ENCODE data around the gene SAMMSON.

Gene SAMMSON

DNA sequence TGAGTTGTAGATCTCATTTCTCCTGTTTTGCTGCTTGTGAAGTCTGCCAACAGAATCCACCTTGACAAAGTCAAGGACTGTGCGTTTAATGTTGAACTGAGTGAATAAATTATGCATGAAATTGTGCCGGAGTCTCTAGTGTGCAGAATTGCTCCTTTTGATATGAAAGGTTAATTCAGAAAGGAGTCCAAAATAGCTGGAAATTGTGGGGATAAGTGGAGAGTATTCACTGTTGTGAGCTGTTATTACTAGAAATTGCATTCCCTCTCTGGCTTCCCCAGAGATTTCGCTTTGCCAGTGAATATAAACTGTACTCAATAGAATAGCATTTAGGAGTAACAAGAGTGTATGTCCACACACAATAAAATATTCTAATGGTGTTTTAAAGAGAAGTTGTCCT lies 43.1 kb downstream of the SAMMSON start:
- DNase-seq (ENCODE audit: low read depth): no peak
- TF ChIP-seq, protein P1, sequence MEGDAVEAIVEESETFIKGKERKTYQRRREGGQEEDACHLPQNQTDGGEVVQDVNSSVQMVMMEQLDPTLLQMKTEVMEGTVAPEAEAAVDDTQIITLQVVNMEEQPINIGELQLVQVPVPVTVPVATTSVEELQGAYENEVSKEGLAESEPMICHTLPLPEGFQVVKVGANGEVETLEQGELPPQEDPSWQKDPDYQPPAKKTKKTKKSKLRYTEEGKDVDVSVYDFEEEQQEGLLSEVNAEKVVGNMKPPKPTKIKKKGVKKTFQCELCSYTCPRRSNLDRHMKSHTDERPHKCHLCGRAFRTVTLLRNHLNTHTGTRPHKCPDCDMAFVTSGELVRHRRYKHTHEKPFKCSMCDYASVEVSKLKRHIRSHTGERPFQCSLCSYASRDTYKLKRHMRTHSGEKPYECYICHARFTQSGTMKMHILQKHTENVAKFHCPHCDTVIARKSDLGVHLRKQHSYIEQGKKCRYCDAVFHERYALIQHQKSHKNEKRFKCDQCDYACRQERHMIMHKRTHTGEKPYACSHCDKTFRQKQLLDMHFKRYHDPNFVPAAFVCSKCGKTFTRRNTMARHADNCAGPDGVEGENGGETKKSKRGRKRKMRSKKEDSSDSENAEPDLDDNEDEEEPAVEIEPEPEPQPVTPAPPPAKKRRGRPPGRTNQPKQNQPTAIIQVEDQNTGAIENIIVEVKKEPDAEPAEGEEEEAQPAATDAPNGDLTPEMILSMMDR (IDR thresholded peaks at IDR 0.05; ENCODE audit: control insufficient read depth, extremely low read depth, insufficient read depth): no peak
- H3K4me3 ChIP-seq (ENCODE audit: low read depth, low read length): no peak overlapping the region

DNA sequence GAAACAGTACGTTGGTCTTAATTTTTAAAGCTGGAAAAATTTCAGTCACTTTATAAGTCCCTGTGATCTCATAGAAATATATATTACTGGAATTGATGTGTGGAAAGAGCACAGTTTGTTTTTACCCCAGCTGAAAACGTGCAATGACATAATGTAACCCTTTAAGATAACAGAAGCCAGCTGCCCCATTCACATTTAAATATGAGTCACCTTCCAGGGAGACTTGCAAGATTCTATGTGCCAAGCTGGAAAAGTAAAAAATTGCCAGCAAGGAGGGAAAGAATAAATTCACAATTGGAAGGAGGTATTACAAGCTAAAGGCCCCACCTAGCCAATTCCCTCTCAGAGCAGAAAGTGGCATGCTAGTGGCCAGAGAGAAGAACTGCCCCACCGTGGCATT lies 50.2 kb downstream of the SAMMSON start:
- no peak for DNase-seq (ENCODE audit: low read depth)
- TF ChIP-seq, protein P1 (IDR thresholded peaks at IDR 0.05; ENCODE audit: control insufficient read depth, extremely low read depth, insufficient read depth): no peak
- no peak overlapping the region for H3K4me3 ChIP-seq (ENCODE audit: low read depth, low read length)

- no peak overlapping the region for H3K4me3 ChIP-seq (ENCODE audit: low read depth, low read length)
- no peak for DNase-seq (ENCODE audit: low read depth)
- TF ChIP-seq, protein P1 (IDR thresholded peaks at IDR 0.05; ENCODE audit: control insufficient read depth, extremely low read depth, insufficient read depth): no peak
These were observed 53.8 kb downstream of the SAMMSON start for GRCh38 chr3:70053293-70053692.

DNA sequence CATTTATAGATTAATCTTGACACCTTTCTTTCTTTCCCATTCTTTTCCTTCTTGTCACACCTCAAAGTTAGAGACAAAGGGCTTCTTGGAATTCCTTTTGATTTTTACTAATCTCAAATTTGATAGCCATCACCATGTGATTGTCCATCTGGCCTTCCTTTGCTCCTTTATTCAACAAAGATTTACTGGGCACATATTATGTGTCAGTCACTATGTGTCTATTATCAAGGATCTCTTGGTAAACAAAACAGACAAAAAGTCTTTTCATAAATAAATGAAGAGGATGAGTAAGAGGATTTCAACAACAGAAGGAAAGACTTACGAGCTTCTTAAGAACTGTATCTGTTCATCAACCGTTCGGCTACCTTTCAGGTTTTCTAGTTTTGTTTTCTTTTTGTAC lies 56.5 kb downstream of the SAMMSON start:
- no peak for DNase-seq (ENCODE audit: low read depth)
- no peak overlapping the region for H3K4me3 ChIP-seq (ENCODE audit: low read depth, low read length)
- TF ChIP-seq, protein P1 (IDR thresholded peaks at IDR 0.05; ENCODE audit: control insufficient read depth, extremely low read depth, insufficient read depth): no peak

DNA sequence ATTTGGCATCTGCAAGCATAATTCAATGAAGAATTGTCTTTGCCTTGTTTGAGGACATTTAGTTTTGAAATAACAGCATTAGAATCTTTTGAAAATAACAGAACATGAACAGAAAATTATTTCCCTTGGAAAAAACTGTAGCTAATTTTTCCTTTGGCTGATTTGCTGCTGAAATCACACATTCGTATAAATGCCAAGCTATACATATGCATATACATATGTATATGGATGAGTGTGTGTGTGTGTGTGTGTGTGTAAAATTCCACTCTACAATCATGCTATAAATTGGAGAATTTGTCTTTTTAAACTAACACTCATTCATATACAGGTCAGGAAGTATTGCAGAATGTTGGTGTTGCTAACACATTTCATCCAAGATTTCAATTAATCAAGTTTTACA lies 57.9 kb downstream of the SAMMSON start:
- TF ChIP-seq, protein P1 (IDR thresholded peaks at IDR 0.05; ENCODE audit: control insufficient read depth, extremely low read depth, insufficient read depth): no peak
- DNase-seq (ENCODE audit: low read depth): no peak
- H3K4me3 ChIP-seq (ENCODE audit: low read depth, low read length): no peak overlapping the region

DNA sequence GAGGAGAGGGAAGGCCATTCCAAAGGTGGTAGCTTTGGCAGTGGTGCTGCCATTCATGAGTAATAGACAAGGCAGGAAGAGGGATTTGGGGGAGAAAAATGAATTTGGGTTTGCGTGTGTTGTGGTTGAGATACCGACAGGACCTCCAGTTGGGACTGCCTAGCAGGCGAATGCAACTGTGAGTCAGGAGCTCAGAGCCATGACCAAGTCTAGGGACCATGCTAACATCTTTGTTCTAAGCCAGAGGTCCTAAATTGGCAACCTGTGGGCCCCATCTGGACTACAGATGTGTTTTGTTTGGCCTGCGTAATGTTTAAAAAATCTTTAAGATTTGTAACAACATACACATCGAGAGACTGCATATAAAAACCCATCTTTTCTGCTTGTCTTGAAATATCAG lies 61.6 kb downstream of the SAMMSON start:
- H3K4me3 ChIP-seq (ENCODE audit: low read depth, low read length): no peak overlapping the region
- TF ChIP-seq, protein P1 (IDR thresholded peaks at IDR 0.05; ENCODE audit: control insufficient read depth, extremely low read depth, insufficient read depth): no peak
- no peak for DNase-seq (ENCODE audit: low read depth)

DNA sequence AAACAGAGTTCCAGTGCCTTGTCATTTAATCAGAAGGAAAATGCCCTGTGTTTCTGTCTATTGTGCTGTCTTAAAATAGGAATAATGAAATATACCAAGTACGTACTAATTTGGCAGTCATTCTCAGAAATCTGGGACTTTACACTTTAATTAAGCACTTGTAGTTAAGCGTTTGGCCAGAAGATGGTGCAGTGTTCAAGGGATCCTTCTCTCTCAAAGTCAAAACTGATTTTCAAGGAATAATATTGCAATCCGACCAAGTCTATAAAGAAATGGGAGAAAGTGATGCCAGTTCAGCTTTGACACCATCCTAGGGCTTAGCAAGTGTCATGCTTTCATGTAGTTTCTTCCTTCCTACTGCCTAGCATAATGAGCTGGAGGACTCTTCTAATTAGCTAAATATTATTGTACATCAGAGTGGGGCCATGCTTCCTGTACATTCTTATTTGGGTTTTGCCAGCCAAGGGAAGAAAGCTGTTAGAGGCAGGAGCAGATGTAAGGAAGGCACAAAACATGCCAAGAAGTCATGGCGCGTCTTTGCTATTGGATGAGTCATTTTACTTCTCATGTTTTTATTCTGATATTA lies 64.8 kb downstream of the SAMMSON start:
- no peak overlapping the region for H3K4me3 ChIP-seq (ENCODE audit: low read depth, low read length)
- DNase-seq (ENCODE audit: low read depth): no peak
- TF ChIP-seq, protein P1 (IDR thresholded peaks at IDR 0.05; ENCODE audit: control insufficient read depth, extremely low read depth, insufficient read depth): peak; percentile 67
